Neural cell (in vitro differentiated cells): ENCODE results near the gene PDE7B.

Experiments used
- EZH2 ChIP-seq: fragments of 200-600, 300-800 bp; shearing (Covaris generic), sonication (generic); IDR thresholded peaks from 2 replicates; pipeline ENCODE4 v1.6.1; 2014; ENCODE audit warnings: antibody characterized with exemption, low read length, borderline replicate concordance, mild to moderate bottlenecking; ENCODE audit not compliant: insufficient read depth, poor library complexity, severe bottlenecking
- SMC3 ChIP-seq: fragments of 450-650 bp; conservative IDR thresholded peaks from 2 replicates; pipeline ENCODE4 v1.6.1; 2014; ENCODE audit warnings: antibody characterized with exemption, mild to moderate bottlenecking, moderate library complexity; ENCODE audit not compliant: poor library complexity
- TF ChIP-seq, protein P1 (sequence below): fragments of 450-650 bp; IDR thresholded peaks from 2 replicates; pipeline ENCODE4 v1.5.1; 2014; ENCODE audit warnings: antibody characterized with exemption, mild to moderate bottlenecking, moderate library complexity; ENCODE audit not compliant: poor library complexity, severe bottlenecking

DNA sequence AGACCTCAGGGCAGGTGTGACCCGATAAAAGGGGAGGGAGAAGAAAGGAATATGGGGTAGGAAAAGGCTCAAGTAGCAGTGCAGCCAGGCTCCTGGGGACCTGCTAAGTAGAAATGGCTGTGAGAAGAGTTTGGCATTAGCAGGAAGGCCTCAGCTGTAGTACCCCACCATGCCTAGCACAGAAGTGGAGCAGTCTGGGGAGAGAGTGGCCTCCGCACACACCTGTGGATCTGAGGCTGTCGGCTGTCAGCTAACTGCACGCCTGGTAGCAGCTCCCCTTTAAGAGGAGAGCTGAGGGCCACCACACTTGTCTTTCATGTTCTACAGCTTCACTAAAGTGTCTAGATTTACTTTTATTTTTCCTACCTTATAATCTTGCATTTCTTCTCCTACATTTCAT lies 24.6 kb downstream of the PDE7B start:
- TF ChIP-seq, protein P1, sequence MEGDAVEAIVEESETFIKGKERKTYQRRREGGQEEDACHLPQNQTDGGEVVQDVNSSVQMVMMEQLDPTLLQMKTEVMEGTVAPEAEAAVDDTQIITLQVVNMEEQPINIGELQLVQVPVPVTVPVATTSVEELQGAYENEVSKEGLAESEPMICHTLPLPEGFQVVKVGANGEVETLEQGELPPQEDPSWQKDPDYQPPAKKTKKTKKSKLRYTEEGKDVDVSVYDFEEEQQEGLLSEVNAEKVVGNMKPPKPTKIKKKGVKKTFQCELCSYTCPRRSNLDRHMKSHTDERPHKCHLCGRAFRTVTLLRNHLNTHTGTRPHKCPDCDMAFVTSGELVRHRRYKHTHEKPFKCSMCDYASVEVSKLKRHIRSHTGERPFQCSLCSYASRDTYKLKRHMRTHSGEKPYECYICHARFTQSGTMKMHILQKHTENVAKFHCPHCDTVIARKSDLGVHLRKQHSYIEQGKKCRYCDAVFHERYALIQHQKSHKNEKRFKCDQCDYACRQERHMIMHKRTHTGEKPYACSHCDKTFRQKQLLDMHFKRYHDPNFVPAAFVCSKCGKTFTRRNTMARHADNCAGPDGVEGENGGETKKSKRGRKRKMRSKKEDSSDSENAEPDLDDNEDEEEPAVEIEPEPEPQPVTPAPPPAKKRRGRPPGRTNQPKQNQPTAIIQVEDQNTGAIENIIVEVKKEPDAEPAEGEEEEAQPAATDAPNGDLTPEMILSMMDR: no peak
- TF ChIP-seq EZH2 (no peak), SMC3 (no peak)
